Measurements from ENCODE around the gene CNNM1. TPM values are rescaled to one million over a fixed set of nuclear protein-coding genes. Genes with fewer than 3 reads are reported as not detected.

Gene CNNM1
- total and polyA plus RNA-seq, 9 of the 15 experiments (the other 6 are each of a cell fraction or from before 2014, with no cell fraction given): not detected

- peak; percentile 56 for TF ChIP-seq MGA (IDR thresholded peaks at IDR 0.05)
- no peak for TF ChIP-seq SREBF2 (CRISPR knock-in tag; IDR thresholded peaks at IDR 0.05)
- no peak for TF ChIP-seq ATF1 (CRISPR knock-in tag; IDR thresholded peaks at IDR 0.05)
- TF ChIP-seq ATF1 (tag; IDR thresholded peaks at IDR 0.05): no peak
- TF ChIP-seq SMARCE1 (IDR thresholded peaks at IDR 0.05): no peak
- TF ChIP-seq ESRRA (IDR thresholded peaks at IDR 0.05; ENCODE audit: borderline replicate concordance, low read depth): no peak; the same call in 1 of the 2 replicates
- no peak for TF ChIP-seq ELF4 (CRISPR knock-in tag; IDR thresholded peaks at IDR 0.05)
- peak; percentile 25; the same call in 1 of the 2 replicates for TF ChIP-seq SPI1 (IDR thresholded peaks at IDR 0.05; ENCODE audit: borderline replicate concordance, low read depth, low read length)
- TF ChIP-seq ZNF707 (CRISPR knock-in tag; conservative IDR thresholded peaks at IDR 0.05): no peak
- TF ChIP-seq MEF2D (tag; conservative IDR thresholded peaks at IDR 0.05; ENCODE audit: low read depth): no peak
- no peak for TF ChIP-seq RFX7 (CRISPR knock-in tag; IDR thresholded peaks at IDR 0.05)
- TF ChIP-seq TAF9B (IDR thresholded peaks at IDR 0.05; ENCODE audit: partially characterized antibody): no peak
- no peak for TF ChIP-seq USF2 (CRISPR knock-in tag; IDR thresholded peaks at IDR 0.05)
- no peak for TF ChIP-seq MYNN (IDR thresholded peaks at IDR 0.05)
- TF ChIP-seq MYNN (CRISPR knock-in tag; IDR thresholded peaks at IDR 0.05): no peak
- no peak for TF ChIP-seq RNF2 (IDR thresholded peaks at IDR 0.05)
- no peak for TF ChIP-seq NR1H2 (CRISPR knock-in tag; IDR thresholded peaks at IDR 0.05)
- no peak for TF ChIP-seq COPS2 (conservative IDR thresholded peaks at IDR 0.05)
Measured at GRCh38 chr10:99431190-99431760, 102.1 kb downstream of the CNNM1 start (continued).
